NCI-H345 (cell line): ENCODE results near the gene CEP83.

Experiments used
- DNase-seq: peaks from one replicate; lab custom pipeline; 2025; lab: John Stamatoyannopoulos, UW

The CEP83 gene

DNA sequence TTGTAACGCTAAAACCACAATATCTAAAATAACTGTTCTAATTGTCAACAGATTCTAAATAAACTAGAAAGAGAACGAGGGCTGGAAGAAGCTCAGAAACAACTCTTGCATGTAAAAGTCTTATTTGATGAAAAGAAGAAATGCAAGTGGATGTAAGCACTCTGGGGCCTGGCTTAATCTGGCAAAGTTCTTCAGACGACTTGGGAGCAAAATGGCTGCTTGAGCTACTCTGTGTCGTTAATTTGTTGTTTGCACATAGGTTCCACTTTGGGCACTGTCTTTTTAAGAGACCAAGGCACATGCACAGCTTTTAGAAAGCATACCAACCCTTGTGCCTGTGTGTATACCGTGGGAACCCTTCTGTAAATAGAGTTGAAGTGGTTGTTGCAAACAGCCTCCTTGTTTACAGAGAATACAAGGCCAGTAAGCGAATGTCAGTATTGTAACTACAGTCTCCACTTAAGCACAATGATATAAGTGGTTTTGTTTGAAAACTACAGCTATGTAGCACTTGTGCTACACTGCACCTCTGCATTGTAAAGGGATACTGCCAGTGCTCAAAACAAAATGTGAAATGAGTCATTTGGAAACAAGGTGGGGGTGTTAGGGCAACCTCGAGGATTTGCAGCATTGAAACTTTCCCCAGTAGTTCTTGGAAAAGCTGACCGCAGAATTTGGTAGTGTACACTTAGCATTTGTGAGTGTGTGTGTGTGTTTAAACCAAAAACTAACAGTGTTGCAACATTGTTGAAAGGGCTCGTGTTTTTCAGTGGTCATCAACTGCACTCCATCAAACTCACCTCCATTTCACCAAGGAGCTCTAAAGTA lies 154.3 kb downstream of the CEP83 start:
- peak; percentile 89 for DNase-seq

GRCh38 chr12:94304566-94305061 lies 155.1 kb downstream of the CEP83 start:
- no peak for DNase-seq

GRCh38 chr12:94304012-94304411 lies 155.7 kb downstream of the CEP83 start:
- no peak for DNase-seq

DNA sequence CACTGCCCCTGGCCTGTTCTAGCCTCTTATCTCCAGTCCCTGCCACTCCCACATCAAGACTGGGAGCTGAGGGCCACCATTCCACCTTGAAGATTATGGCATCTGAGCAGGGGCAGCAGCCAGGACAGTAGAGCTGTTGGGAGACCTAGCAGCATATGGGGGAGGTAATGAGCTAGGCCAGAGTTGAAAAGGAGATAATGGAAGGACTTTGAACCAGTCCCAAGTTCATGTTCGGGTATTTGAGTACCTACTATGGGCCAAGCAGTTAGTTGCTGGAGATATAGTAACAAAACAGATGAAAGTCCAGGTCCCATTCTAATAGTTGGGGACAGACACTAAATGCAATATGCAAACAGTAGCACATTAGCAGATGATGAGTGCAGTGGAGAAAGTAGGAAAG lies 159.8 kb downstream of the CEP83 start:
- no peak for DNase-seq

DNA sequence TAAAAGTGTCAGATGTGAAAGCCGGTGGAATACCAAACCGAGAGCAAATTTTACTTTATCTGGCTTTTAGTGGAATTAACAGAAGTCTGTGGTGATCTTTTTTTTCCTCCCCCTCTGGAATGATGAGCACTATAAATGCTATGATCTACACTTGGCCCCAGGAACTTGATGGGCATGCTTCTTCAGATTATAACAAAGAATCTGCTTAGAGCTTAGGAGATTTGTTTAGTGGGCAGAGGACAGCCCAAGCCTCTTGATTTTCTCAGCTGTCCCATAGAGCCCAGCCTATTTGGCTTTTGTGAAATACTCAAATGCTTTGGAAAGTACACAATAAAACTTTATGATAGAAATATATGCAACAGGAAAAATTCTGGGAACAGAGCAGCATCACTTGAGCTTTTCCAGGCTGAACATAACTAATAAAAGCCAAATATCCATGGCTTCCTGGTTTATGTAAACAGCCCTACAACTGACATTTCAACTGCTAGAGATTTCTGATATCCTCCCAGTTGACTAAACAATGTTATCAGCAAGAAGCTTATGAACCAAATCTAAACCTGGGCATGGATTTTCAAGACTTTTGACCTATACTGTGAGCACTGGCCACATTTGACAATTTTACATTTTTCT lies 161.7 kb downstream of the CEP83 start:
- DNase-seq, result no peak

GRCh38 chr12:94297096-94297699 lies 162.5 kb downstream of the CEP83 start:
- DNase-seq, result no peak

DNA sequence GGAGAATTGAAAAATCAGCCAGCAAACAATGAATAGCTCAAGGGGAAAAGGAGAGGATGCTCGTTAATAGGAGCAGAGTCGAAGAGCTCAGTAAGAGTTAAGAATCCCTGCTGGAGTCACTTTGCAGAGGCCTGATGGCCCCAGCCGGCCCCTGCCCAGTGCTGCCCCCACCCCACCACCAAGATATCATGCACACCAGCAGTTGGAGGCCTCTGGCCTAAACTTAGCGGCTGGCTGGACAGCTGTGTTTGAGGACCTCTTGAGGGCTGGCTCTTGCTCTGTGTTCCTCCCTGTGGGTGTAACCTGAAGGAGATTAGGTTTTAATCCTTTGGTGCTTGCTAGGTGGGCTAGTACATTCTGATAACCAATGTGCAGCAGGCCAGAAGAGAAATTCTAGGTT lies 169.3 kb downstream of the CEP83 start:
- no peak for DNase-seq

DNA sequence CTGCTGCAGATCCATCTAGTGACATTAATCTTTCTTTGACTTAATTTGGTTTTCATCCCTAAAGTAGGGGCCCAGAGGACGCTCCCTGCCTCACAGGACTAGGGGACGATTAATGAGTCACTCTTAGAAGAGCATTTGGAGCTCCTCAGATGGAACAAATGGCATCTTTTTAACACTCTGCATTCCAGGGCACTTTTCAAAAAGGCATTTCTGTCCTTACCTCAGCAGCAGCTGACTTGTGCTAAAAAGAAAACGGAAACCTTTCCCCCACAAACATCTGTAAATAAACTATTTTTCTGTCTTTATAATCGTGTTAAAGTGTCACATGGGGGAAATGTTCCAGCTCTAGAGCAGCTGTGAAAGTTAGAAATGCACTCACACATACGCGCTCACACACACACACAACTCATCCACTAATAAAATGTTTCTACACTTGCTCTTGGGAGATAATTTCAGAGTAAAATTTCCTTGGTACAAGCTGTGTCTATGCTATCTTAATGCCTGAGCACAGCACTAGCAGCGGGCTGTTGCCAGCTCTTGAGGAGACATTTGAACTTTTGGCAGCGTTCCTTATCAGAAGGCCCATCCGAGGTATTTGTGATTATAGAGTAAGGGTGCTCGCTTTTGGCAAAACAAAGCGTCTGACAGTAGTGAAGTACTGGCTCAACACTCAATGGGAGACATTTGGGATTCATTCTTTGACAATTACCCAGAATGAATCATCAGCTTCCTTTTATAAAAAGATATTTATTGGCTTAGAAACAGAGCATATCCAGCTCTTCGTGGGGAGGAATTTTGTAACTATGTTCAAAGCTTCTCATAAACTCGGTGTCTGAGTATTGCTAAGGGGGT lies 170.0 kb downstream of the CEP83 start:
- no peak for DNase-seq

DNA sequence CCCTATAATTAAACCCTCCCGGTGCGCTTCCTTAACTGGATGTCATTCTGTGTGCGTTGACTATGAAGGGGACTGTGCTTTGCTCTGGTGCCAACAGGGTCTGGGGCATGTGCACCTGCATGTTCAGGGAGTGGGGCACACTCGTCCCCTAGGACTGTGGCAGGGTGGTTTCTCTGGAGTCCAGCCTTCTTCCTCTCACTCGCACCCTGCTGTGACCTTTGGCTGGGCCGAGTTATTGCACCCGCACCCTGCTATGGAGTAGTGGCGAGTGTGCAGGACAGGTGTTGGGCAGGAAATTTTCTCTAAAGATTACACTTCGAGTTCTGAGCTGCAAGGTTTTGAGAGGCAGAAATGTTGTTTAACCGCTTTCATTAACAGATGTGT lies 172.4 kb downstream of the CEP83 start:
- no peak for DNase-seq

GRCh38 chr12:94286583-94287244 lies 173.0 kb downstream of the CEP83 start:
- DNase-seq, result peak; percentile 24

DNA sequence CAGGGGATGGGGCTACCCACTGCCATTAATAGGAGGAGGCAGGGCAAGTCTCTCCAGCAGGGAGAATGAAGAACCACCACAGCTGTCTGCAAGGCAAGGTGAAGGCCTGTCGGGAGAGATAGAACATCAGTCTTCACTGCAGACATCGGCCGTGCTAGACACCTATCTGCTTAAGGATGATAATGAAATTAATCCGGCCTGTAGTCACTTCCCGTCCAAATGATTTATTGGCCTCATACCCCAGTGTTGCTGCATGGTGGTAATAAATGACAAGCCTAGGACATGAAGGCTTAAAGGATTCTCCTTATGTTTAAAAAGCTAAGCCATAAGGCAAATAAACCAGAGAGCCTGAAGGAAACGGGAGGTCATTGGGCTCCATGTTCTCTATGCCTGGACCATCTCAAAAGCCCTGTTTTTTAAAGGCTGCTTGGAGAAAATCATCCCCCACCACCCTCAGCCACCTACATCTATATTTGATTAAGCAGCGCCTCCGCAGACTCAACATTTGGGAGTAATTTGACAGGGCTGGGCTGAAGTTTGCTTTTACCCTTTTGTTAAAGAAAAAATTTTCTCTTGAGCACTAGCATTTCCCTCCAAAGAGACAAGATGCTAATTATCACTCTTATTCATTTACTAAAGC lies 173.6 kb downstream of the CEP83 start:
- DNase-seq, result no peak

- DNase-seq, result no peak
Measured at GRCh38 chr12:94284859-94285258, 174.8 kb downstream of the CEP83 start.

GRCh38 chr12:94284046-94284445 lies 175.6 kb downstream of the CEP83 start:
- DNase-seq, result no peak

DNA sequence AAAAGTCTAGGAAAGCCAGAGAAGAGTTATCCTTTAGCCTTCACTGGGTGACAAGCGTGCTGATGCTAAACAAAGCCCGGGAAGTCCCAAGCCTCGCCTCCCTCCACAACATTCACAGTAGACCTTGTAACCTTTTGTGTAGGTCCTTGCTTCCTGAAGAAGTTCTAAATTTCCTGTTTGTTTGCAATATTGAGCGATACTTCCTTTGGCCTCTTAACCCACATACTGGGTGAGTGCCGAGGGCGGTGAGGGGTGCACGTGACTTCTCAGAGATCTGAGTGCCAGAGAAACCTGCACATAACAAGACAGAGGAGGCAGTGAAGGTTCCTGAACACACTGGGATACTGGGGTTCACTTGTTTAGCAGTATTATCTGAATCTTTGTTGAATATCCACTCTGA lies 177.0 kb downstream of the CEP83 start:
- no peak for DNase-seq

- no peak for DNase-seq
Measured at GRCh38 chr12:94280063-94280462, 179.6 kb downstream of the CEP83 start.

DNA sequence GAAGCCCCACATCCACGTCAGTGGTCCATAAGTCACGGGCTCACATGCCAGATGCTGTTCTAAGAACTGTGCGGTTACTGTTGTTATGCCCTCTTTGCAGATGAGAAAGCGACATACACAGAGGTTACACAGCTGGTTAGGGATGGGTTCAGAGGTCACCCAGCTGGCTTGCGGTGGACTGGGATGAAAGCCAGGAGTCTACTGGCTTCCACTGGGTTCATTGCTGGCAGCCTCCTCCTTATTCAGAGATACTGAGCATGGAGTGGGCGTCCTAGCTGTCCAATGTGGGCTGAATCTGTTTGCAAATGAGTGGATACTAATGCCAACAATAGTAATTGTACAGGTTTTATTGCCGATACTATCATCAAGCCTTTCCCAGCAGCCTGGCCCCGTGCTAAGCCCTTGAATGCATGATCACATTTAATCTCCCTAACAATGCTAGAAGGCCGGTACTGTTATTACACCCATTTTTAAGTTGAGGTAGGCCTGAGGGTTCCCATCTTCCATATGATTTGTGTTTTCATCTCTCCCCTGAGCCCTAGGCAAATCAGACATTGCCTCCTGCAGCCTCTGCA lies 182.2 kb downstream of the CEP83 start:
- DNase-seq, result no peak

GRCh38 chr12:94276725-94277124 lies 182.9 kb downstream of the CEP83 start:
- no peak for DNase-seq

- no peak for DNase-seq
Measured at GRCh38 chr12:94273272-94273671, 186.4 kb downstream of the CEP83 start.

DNA sequence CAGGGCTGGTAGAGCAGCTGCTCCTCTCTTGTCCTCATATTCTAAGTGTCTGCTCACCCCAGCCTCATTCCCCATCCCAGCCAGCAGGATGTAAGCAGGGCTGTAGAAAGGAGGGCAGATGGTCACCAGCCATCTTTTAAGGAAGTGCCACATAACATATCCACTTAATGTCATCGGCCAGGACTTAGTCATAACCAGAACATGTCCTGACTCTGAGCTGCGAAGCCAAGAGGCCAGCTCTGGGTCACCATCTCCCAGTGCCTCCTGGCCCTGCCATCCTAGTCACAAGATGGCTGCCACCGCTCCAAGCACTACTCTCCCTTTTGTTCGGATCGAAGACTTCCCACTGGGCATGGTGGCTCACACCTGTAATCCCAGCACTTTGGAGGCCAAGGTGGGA lies 187.4 kb downstream of the CEP83 start:
- no peak for DNase-seq

DNA sequence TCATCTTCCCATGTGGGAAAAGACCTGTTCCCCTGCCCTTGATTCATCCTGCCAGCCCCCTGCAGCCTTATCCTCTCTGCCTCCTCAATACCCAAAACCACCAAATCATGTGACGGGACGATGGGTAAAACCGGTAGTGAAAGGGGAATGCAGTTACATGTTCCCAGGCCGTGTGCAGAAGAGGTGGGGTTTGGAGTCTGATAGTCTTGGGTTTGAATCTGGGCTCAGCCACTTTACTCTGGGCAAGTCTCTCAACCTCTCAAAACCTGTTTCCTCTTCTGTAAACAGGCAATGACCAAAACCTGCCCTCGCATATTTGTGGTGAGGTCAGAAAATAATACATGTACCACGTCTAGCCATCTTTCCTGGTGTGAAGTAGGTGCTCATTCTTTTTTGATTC lies 188.3 kb downstream of the CEP83 start:
- no peak for DNase-seq
